ENCODE results near the gene LCE4A.
A peak's percentile ranks its signal among the peaks of the same experiment; 100 is the strongest.
"Not testable (repeated sequence)": the region's sequence is repeated elsewhere in the genome, so short reads cannot be mapped to it uniquely, and the experiment has no call there.

LCE4A gene, protein sequence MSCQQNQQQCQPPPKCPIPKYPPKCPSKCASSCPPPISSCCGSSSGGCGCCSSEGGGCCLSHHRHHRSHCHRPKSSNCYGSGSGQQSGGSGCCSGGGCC

GRCh38 chr1:152707860-152708259 lies at the start of gene LCE4A:
LCE4A (plus strand) TSS chr1:152708160; CDS start chr1:152709076, 916 bp downstream.
- DNase-seq: no peak

DNA sequence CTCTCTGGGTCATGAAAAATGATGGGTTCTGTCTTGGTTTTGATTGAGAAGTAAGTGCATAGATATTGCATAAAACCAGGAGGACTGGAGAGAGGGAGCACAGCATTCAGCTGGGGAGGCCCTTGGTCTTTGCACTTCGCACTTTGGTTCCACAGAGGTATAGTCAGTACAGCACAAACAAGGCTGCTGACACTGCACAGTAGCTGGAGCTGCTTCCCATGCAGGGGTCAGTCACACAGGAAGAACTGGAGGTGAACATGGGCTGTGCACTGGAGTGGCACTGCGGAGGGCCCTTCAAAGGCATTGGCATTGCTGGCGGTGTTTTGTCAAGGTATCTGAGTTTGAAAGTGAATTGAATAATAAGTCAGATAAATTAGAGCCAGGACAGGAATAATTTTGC lies 49.3 kb upstream of the LCE4A start:
- no peak for DNase-seq

- no peak for DNase-seq
Observed at GRCh38 chr1:152663098-152663497, 44.9 kb upstream of the LCE4A start, which contains the start of gene LCE2D. LCE2D (plus strand) TSS chr1:152663380; CDS start chr1:152664106, 726 bp downstream.

DNA sequence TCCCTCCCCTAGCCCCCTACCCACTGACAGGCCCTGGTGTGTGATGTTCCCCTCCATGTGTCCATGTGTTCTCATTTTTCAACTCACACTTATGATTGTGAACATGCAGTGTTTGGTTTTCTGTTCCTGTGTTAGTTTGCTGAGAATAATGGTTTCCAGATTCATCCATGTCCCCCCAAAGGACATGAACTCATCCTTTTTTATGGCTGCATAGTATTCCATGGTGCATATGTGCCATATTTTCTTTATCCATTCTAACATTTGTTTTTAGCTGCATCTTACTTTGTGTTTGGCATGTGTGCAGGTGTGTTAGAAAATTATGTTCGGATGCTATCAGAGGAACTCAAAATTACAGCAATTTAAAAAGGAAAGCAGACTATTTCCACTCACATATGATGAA lies 41.8 kb upstream of the LCE4A start:
- DNase-seq: not testable (repeated sequence)

DNA sequence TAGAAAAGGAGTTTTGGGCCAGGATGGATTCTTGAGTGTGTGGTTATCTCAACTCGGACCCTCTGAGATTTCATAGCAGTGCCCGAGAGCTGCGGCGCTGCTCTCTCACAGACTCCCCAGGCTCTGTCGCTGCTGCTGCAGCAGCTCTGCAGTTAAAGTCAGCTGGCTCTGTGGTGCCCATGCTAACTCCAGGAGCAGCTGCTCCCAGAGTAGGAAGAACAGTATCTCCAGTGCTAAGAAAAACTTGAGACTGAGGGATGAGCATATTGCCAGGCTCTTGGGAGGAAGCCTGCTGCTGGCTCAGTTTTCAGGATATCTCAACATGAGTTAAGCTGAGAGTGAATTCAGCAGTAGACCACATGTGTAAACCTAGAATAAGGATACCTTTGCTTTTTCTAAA lies 40.3 kb upstream of the LCE4A start:
- no peak for DNase-seq

GRCh38 chr1:152673016-152673415 lies 34.9 kb upstream of the LCE4A start:
- no peak for DNase-seq

DNA sequence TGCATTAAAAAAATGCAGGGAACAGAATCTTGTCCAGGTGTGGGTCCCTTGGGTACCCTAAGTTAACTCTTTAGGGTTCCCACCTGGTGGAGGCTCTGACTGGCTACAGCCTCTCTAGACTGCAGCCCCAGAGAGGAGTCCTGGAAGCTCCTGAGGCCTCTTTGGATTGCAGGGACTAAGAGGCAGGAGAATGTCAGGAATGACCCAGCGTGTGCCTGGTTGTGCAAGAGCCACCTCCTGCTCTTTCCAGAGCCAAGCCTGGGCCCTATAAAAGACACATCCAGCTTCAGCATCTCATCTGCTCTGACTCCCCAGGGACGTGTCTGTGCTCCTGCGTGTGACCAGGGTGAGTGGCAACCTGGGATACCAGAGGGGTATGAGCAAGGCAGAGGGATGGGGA lies 33.0 kb upstream of the LCE4A start, which contains the start of gene LCE2C:
Gene LCE2C, plus strand, starts transcription at position 297 of the 400 bp plus-strand sequence. CDS start 737 bp downstream, outside the sequence.
- DNase-seq: not testable (repeated sequence)

- no peak for DNase-seq
Observed at GRCh38 chr1:152679459-152679858, 28.5 kb upstream of the LCE4A start.

DNA sequence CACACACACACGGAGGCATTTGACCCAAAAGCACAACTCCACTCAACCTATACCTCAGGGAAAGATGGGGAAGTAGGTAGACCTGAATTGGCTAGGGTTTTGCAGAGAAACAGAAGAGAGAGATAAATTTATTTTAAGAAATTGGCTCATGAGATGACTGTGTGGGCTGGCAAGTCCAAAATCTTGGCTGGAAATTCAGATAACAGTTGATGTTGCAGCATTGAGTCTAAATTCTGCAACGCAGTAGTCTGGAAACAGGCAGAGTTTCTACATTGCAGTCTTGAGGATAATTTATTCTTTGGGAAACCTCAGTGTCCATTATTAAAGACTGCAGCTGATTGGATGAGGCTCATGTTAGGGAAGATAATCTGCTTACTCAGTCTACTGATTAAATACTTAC lies 26.3 kb upstream of the LCE4A start:
- no peak for DNase-seq

DNA sequence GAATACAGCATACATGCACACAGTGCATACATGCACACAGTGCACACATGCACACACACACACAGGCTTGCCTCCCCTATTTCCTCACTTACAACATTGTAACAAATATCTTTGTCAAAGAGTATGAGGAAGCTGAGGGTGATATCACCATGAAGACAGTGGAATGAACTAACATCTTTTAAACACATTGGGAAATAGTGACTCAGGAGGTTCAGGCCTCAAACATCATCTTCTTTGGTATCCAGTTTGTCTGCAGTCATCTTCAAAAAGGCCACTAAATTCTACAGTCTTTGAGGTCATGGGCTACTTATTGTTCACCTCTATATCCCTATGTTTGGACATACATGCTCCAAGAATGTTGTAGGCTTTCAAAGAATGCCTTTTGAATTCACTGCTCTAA lies 24.1 kb upstream of the LCE4A start:
- no peak for DNase-seq

GRCh38 chr1:152685823-152686222 lies 22.1 kb upstream of the LCE4A start, which contains the start of gene LCE2B:
LCE2B (plus strand) TSS chr1:152686123; CDS start chr1:152686844, 721 bp downstream.
- not testable (repeated sequence) for DNase-seq

- no peak for DNase-seq
Observed at GRCh38 chr1:152697701-152698600, 10.0 kb upstream of the LCE4A start, which contains the start of gene LCE2A. LCE2A (plus strand) TSS chr1:152698345; CDS start chr1:152698902, 557 bp downstream.

GRCh38 chr1:152699746-152700145 lies 8.2 kb upstream of the LCE4A start:
- no peak for DNase-seq

- no peak for DNase-seq
Observed at GRCh38 chr1:152718238-152718637, 10.3 kb downstream of the LCE4A start.

DNA sequence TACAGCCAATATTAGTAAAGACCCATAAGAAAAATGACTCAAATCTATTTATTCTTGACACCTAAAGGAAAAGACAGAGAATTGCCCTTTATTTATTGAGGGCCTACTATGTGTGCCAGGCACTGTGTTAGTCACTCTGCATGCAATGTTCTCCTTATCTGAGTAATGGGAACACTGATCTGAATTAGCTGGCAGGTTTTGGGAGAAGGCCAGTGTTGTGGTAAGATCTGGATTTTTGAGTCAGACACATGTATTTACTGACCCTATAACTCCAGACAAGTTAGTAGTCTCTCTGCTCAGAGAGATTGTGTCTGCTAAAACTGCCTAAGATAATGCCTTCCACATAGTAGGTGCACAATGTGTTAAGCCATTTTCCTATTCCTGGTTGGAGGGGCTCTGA lies 17.3 kb downstream of the LCE4A start:
- no peak for DNase-seq

- DNase-seq: no peak
Observed at GRCh38 chr1:152728986-152729385, 21.0 kb downstream of the LCE4A start.

- DNase-seq: no peak
Observed at GRCh38 chr1:152735648-152736047, 27.7 kb downstream of the LCE4A start.

GRCh38 chr1:152737997-152738396 lies 30.0 kb downstream of the LCE4A start:
- no peak for DNase-seq

DNA sequence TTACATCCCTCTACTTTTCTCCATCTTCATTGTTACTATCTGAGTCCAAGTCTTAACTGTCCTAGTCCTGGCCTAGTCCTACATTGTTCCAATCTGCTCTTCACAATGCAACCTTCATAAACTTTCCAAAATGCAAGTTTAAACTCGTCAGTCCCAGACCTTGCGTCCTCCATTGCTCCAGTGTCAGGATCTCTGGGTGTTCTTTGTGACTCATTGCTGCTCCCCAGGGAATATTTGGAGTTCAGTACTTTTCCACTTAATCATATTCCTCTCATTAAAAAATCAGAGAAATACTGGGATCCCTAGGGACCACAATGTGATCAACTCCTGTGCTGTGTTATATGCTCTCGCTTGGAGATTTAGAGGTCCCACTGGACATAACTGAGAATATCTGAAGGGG lies 31.9 kb downstream of the LCE4A start:
- no peak for DNase-seq

GRCh38 chr1:152741656-152742055 lies 33.7 kb downstream of the LCE4A start:
- no peak for DNase-seq

DNA sequence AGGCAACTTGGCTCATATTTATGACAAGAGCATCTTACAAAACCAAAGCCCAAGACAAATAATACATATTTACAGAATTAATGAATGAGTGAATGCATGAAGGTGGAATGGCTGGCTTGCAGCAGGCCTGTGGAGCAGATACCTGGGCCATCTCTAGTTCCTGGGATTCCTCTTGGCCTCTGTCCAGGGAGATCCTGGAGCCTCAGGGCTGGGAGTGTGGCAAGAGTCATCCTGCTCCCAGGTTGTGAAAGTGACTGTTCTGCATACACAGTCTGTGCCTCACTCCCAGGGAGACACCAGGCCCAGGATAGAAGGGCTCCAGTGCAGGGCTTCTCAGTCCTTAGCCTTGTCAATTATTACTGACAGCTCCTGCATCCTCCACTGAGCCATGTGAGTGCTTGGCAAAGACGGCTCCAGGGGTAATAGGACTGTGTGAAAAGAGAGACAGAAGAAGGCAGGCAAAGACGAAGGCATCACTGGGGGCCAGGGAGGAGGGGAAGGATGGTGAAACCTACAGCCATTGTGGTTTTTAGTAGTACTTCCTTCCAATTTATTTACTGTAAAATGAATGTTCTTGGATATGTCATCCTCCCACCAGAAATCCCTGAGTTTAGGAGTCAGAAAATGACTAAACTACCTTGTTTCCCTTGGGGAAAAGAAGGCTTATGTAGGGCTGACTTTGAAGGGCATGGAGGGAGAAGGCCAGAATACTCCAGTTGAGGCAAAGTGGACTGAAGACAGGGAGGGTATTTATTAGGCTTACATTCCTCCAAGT lies 35.6 kb downstream of the LCE4A start:
- DNase-seq: no peak

DNA sequence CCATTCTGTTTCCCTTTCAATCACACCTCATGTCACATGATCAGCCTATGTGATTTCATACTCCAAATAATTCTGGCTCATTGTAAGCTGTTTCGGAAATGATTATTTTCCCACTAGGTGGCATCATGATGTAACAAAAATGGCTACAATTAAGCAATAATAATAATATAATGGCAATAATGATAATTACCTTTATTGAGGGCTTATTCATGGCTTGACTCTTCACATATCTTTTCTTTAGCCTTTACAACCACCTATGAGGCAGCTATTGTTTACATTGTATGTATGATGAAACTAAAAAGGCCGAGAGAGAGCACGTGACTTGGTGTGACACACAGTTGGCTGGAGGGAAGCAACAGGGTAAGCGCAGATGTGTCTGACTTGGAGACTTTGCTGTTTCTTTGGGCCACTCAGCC lies 37.3 kb downstream of the LCE4A start:
- DNase-seq: peak; percentile 5

DNA sequence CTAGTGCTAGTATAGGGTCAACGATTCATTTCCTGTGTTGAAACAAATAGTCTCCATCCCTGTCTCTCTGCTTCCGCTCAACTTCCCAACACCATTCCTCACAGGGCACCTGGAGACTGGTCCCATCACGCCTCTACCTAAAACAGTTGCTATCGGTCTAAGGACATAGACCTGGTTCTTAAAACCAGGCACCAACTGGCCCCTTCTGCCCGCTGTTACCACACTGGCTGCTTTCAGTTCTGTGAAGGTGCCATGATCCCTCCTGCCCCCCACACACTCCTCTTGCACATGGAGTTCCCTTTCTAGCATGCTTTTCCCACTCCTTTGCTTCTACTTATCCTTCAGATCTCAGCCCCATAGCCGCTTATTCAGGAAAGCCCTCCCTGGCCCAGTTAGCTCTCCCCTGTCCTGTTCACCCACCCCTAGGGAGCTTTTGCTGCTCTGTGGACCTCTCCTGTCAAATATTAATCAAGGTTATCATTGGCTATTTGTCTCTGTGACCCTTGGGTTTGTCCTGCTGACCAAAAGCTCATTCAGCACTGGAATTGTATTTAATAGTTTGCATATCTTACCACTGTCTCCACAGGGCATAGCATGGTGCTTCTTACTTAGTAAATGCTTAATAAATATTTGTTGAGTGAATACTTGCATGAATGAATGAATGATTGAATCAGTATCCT lies 37.9 kb downstream of the LCE4A start:
- no peak for DNase-seq

Measured in NCI-H1694 treated with DMSO at 0.1 percent for 48 hours (cell line).